Gastroesophageal sphincter (tissue), 3 donors: Measurements from ENCODE around the gene GPR183.

Experiments
- POLR2A ChIP-seq, 2 donors: fragments of 450-650 bp; IDR thresholded peaks; one replicate each; pipeline ENCODE4 v1.6.1; 2017; ENCODE audit warnings: antibody characterized with exemption in 2 of 2, mild to moderate bottlenecking in 2 of 2, moderate library complexity in 1 of 2
- POLR2AphosphoS5 ChIP-seq: sonication (generic); formaldehyde crosslinking; IDR thresholded peaks from one replicate; pipeline ENCODE4 v1.6.1; 2017; ENCODE audit warnings: antibody characterized with exemption
- TF ChIP-seq, protein P1 (sequence below), 4 experiments: fragments of 200-600 bp in 2 of 4; fragments of 450-650 bp in 2 of 4; sonication (generic) in 1 of 4; IDR thresholded peaks; one replicate each; pipeline ENCODE4 v1.5.1; 2017 to 2019; ENCODE audit warnings: antibody characterized with exemption in 4 of 4, mild to moderate bottlenecking in 2 of 4, moderate library complexity in 2 of 4

DNA sequence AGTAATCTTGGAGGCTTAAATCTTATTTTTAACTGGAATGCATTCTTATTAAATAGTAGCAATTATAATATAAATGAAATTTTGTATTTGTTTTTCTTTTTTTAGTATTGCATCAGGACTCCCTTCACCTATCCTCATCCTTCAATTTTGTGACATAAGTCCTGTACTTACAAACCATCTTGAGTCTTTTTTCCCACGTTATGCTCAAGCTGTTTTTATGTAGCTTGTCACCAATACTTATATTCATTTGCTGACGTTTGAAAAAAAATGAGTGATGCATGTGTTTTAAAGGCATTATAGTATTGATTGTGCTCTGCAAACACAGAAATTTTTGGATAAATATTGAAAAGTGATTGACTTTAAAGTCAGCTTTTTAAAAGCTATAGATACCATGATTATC lies 49.9 kb downstream of the GPR183 start:
- TF ChIP-seq POLR2AphosphoS5: no peak
- TF ChIP-seq, protein P1, sequence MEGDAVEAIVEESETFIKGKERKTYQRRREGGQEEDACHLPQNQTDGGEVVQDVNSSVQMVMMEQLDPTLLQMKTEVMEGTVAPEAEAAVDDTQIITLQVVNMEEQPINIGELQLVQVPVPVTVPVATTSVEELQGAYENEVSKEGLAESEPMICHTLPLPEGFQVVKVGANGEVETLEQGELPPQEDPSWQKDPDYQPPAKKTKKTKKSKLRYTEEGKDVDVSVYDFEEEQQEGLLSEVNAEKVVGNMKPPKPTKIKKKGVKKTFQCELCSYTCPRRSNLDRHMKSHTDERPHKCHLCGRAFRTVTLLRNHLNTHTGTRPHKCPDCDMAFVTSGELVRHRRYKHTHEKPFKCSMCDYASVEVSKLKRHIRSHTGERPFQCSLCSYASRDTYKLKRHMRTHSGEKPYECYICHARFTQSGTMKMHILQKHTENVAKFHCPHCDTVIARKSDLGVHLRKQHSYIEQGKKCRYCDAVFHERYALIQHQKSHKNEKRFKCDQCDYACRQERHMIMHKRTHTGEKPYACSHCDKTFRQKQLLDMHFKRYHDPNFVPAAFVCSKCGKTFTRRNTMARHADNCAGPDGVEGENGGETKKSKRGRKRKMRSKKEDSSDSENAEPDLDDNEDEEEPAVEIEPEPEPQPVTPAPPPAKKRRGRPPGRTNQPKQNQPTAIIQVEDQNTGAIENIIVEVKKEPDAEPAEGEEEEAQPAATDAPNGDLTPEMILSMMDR (IDR thresholded peaks at IDR 0.05): no peak
- TF ChIP-seq POLR2A (IDR thresholded peaks at IDR 0.05): no peak
